Gastroesophageal sphincter (tissue), 3 donors: ENCODE measurements around the gene UGT1A4.

ENCODE experiments used
- POLR2A ChIP-seq, 2 donors: fragments of 450-650 bp; IDR thresholded peaks; one replicate each; pipeline ENCODE4 v1.6.1; 2017; ENCODE audit warnings: antibody characterized with exemption in 2 of 2, mild to moderate bottlenecking in 2 of 2, moderate library complexity in 1 of 2
- POLR2AphosphoS5 ChIP-seq: sonication (generic); formaldehyde crosslinking; IDR thresholded peaks from one replicate; pipeline ENCODE4 v1.6.1; 2017; ENCODE audit warnings: antibody characterized with exemption
- TF ChIP-seq, protein P1 (sequence below), 4 experiments: fragments of 200-600 bp in 2 of 4; fragments of 450-650 bp in 2 of 4; sonication (generic) in 1 of 4; IDR thresholded peaks; one replicate each; pipeline ENCODE4 v1.5.1; 2017 to 2019; ENCODE audit warnings: antibody characterized with exemption in 4 of 4, mild to moderate bottlenecking in 2 of 4, moderate library complexity in 2 of 4

DNA sequence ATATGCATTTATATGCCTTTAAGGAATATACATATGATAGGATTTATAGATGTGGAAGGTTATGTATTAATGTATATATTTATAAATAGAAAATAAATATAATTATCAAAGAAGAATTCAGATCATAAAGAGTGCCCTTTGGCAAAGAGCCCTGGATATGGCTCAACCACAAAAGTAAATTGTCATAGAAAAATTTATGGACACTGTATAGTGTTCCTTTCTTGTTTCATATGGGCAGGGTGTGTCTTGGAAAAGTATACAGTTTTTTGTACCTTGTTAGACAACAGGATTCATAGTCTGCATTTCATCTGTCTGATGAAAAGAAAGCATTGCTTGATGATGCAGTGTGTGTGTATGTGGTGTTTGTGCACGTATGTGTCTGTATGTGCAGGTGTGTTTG, 33.9 kb upstream of the UGT1A4 start:
- TF ChIP-seq POLR2A (IDR thresholded peaks at IDR 0.05) = no peak
- TF ChIP-seq, protein P1, sequence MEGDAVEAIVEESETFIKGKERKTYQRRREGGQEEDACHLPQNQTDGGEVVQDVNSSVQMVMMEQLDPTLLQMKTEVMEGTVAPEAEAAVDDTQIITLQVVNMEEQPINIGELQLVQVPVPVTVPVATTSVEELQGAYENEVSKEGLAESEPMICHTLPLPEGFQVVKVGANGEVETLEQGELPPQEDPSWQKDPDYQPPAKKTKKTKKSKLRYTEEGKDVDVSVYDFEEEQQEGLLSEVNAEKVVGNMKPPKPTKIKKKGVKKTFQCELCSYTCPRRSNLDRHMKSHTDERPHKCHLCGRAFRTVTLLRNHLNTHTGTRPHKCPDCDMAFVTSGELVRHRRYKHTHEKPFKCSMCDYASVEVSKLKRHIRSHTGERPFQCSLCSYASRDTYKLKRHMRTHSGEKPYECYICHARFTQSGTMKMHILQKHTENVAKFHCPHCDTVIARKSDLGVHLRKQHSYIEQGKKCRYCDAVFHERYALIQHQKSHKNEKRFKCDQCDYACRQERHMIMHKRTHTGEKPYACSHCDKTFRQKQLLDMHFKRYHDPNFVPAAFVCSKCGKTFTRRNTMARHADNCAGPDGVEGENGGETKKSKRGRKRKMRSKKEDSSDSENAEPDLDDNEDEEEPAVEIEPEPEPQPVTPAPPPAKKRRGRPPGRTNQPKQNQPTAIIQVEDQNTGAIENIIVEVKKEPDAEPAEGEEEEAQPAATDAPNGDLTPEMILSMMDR (IDR thresholded peaks at IDR 0.05) = no peak
- TF ChIP-seq POLR2AphosphoS5 = no peak
